K562 (cell line): ENCODE measurements around the gene AQP6. TPM values are rescaled to one million over a fixed set of nuclear protein-coding genes. Genes with fewer than 3 reads are reported as not detected.

Source experiments
- BRD4 ChIP-seq: fragments of 200-600 bp; sonication (generic); IDR thresholded peaks from 2 replicates; pipeline ENCODE4 v1.6.1; 2017; ENCODE audit warnings: inconsistent platforms
- CHD7 ChIP-seq: fragments of 200-600 bp; sonication (generic); IDR thresholded peaks from one replicate; pipeline ENCODE4 v1.6.1; 2012; ENCODE audit warnings: mild to moderate bottlenecking, low read depth, low read length, inconsistent platforms
- HDAC2 ChIP-seq: fragments of 450-650 bp; IDR thresholded peaks from 2 replicates; pipeline ENCODE4 v1.6.1; 2016; ENCODE audit warnings: mild to moderate bottlenecking
- IRF1 ChIP-seq: sonication (generic); formaldehyde crosslinking; IDR thresholded peaks from 2 replicates; pipeline ENCODE4 v1.8.0; 2022; ENCODE audit warnings: missing genetic modification reagents, mild to moderate bottlenecking, borderline replicate concordance
- IRF2 ChIP-seq: sonication (generic); formaldehyde crosslinking; IDR thresholded peaks from 2 replicates; pipeline ENCODE4 v1.8.1; 2022; ENCODE audit warnings: mild to moderate bottlenecking, missing genetic modification reagents
- KLF13 ChIP-seq: fragments of 450-650 bp; IDR thresholded peaks from 2 replicates; pipeline ENCODE4 v1.6.1; 2016; ENCODE audit warnings: missing genetic modification characterization, low read depth, mild to moderate bottlenecking, missing compliant biosample characterization, moderate library complexity, borderline replicate concordance
- RBM15 ChIP-seq: fragments of 200-400 bp; formaldehyde crosslinking; IDR thresholded peaks from 2 replicates; pipeline ENCODE4 v1.6.1; 2018; ENCODE audit warnings: mild to moderate bottlenecking, low read length, moderate library complexity; ENCODE audit not compliant: insufficient read depth
- RREB1 ChIP-seq: fragments of 250-450 bp; sonication (Bioruptor Pico); IDR thresholded peaks from 2 replicates; pipeline ENCODE4 v1.4.0; 2020
- TAL1 ChIP-seq: fragments of 450-650 bp; IDR thresholded peaks from 2 replicates; pipeline ENCODE4 v1.6.1; 2016; ENCODE audit warnings: mild to moderate bottlenecking
- polyA plus RNA-seq, 8 experiments: library from polyadenylated mRNA; depleted of rRNA in 4 of 8; stranded (reverse) in 5 of 8; unstranded in 3 of 8; fragments of >200 nt; fragmentation: Nextera tagmentation in 2 of 8; fragmentation: Illumina TruSeq in 1 of 8; extraction: Ambion mirVana in 2 of 8; extraction: Trizol in 1 of 8; gene quantifications; 2 replicates each; pipeline versions ENCODE4 v1.2.1 to v1.2.3, GENCODE V29; 2011 to 2014; ENCODE audit warnings: inconsistent platforms in 1 of 8, missing spikeins in 1 of 8
- total RNA-seq, 7 experiments: library from RNA; depleted of rRNA in 6 of 7; stranded (reverse); fragments of >200 nt in 6 of 7; fragmentation: Illumina TruSeq in 2 of 7; extraction: Trizol in 2 of 7; gene quantifications; 2 replicates each; pipeline versions ENCODE4 v1.2.1 to v1.2.3, GENCODE V29; 2011 to 2021; ENCODE audit warnings: low replicate concordance in 1 of 7

AQP6 gene
- total and polyA plus RNA-seq, 9 of the 15 experiments (the other 6 are each of a cell fraction or from before 2014, with no cell fraction given): 0.05 to 0.12 TPM; not detected in 7

- TF ChIP-seq CHD7 (no peak), RBM15 (no peak), IRF1 (CRISPR knock-in tag) (no peak), IRF2 (CRISPR knock-in tag) (no peak), RREB1 (CRISPR knock-in tag) (0 out of 2 replicates have a peak, but pooled peaks have one; percentile 18), BRD4 (no peak), HDAC2 (0 out of 2 replicates have a peak, but pooled peaks have one; percentile 66), TAL1 (no peak), KLF13 (tag) (no peak)
These were observed 5.5 kb upstream of the AQP6 start (continued) for GRCh38 chr12:49967042-49967776.
